ENCODE data around the gene NOXO1. TPM values are rescaled to one million over a fixed set of nuclear protein-coding genes. Genes with fewer than 3 reads are reported as not detected.

Gene NOXO1
- total RNA-seq, 2 experiments from 2014 or later = 0.31 TPM; not detected in 1

GRCh38 chr16:1978476-1979120 is 2.7 kb downstream of the NOXO1 start:
- no peak for TF ChIP-seq CTCF (IDR thresholded peaks at IDR 0.05)
- H3K27ac Mint-ChIP-seq = no peak overlapping the region
- CTCF ChIA-PET = no interaction called here
- intact Hi-C loops (cut with micrococcal nuclease) = no loop called here
- peaks cover 34% of the 10 kb centered on the region for H3K36me3 Mint-ChIP-seq (ENCODE audit: low read depth)
- H3K27me3 Mint-ChIP-seq = peaks cover 29% of the 10 kb centered on the region
- no peak for DNase-seq
- POLR2A ChIA-PET = interaction anchor here (0.7 to 29.2 kb wide), 4 partner anchors 9 to 17 kb away, joined by 3 to 505 read pairs (median 12); partner anchors contain the start of genes NDUFB10, RNF151, RPS2 and TBL3
- peaks cover 15% of the 10 kb centered on the region for H3K4me1 Mint-ChIP-seq (ENCODE audit: low read depth)
- no peak overlapping the region for H3K4me3 Mint-ChIP-seq
- no peak for ATAC-seq
- no peaks in the 10 kb centered on the region for H3K9me3 Mint-ChIP-seq

DNA sequence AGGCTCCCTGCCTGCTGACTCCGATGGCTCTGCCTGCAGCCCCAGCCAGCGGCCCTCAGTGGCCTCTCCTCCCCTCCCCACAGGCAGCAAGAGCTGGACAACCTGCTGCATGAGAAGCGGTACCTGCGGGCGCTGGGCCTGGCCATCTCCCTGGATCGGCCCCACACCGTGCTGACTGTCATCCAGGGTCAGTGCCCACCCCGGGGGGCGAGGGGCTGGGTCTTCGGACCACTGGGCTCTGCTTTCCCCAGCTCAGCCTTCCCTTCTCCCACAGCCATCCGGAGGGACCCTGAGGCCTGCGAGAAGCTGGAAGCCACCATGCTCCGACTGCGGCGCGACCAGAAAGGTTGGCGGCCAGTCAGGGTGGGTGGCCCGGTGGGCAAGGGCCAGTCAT is 3.4 kb downstream of the NOXO1 start:
- intact Hi-C loops (cut with micrococcal nuclease) = no loop called here
- peaks cover 26% of the 10 kb centered on the region for H3K27me3 Mint-ChIP-seq
- DNase-seq (no peak), ATAC-seq (no peak)
- H3K9me3 Mint-ChIP-seq = no peaks in the 10 kb centered on the region
- no peak for TF ChIP-seq CTCF (IDR thresholded peaks at IDR 0.05)
- H3K36me3 Mint-ChIP-seq (ENCODE audit: low read depth) = peaks cover 37% of the 10 kb centered on the region
- CTCF ChIA-PET = no interaction called here
- H3K27ac Mint-ChIP-seq = no peak overlapping the region
- peaks cover 16% of the 10 kb centered on the region for H3K4me1 Mint-ChIP-seq (ENCODE audit: low read depth)
- H3K4me3 Mint-ChIP-seq = no peak overlapping the region
- POLR2A ChIA-PET = interaction anchor here (1.1 to 29.2 kb wide), 3 partner anchors 10 to 18 kb away, joined by 3 to 505 read pairs (median 20); partner anchors contain the start of genes NDUFB10, RNF151, RPS2 and TBL3

GRCh38 chr16:1976951-1977874 is 4.1 kb downstream of the NOXO1 start:
- Mint-ChIP-seq H3K36me3 (ENCODE audit: low read depth) (peaks cover 39% of the 10 kb centered on the region), H3K9me3 (no peaks in the 10 kb centered on the region), H3K27me3 (peaks cover 19% of the 10 kb centered on the region), H3K4me1 (ENCODE audit: low read depth) (peaks cover 20% of the 10 kb centered on the region), H3K4me3 (no peak overlapping the region), H3K27ac (no peak overlapping the region)
- intact Hi-C loops (cut with micrococcal nuclease) = no loop called here
- POLR2A ChIA-PET = interaction anchor here (1.1 to 29.2 kb wide), 3 partner anchors 10 to 19 kb away, joined by 3 to 505 read pairs (median 20); partner anchors contain the start of genes NDUFB10, RNF151, RPS2 and TBL3
- DNase-seq = no peak
- CTCF ChIA-PET = no interaction called here
- no peak for ATAC-seq
- no peak for TF ChIP-seq CTCF (IDR thresholded peaks at IDR 0.05)

GRCh38 chr16:1976216-1976520 is 5.1 kb downstream of the NOXO1 start:
- Mint-ChIP-seq H3K4me3 (no peak overlapping the region), H3K9me3 (no peaks in the 10 kb centered on the region), H3K27me3 (peaks cover 10% of the 10 kb centered on the region), H3K4me1 (ENCODE audit: low read depth) (peaks cover 20% of the 10 kb centered on the region), H3K36me3 (ENCODE audit: low read depth) (peaks cover 46% of the 10 kb centered on the region), H3K27ac (no peak overlapping the region)
- POLR2A ChIA-PET = interaction anchor here (0.8 to 29.2 kb wide), 5 partner anchors 8 to 179 kb away, joined by 3 to 505 read pairs (median 4); partner anchors contain the start of genes GFER, NDUFB10, RNF151 and RPS2
- TF ChIP-seq CTCF (IDR thresholded peaks at IDR 0.05) = no peak
- DNase-seq (no peak), ATAC-seq (no peak)
- CTCF ChIA-PET = no interaction called here
- intact Hi-C loops (cut with micrococcal nuclease) = no loop called here

Measured in activated CD8-positive, alpha-beta T cell treated with anti-CD3 and anti-CD28 coated beads for 36 hours (primary cell).